ENCODE data around the gene XRRA1.
"Not testable (repeated sequence)": the region's sequence is repeated elsewhere in the genome, so short reads cannot be mapped to it uniquely, and the experiment has no call there.

Gene XRRA1, protein sequence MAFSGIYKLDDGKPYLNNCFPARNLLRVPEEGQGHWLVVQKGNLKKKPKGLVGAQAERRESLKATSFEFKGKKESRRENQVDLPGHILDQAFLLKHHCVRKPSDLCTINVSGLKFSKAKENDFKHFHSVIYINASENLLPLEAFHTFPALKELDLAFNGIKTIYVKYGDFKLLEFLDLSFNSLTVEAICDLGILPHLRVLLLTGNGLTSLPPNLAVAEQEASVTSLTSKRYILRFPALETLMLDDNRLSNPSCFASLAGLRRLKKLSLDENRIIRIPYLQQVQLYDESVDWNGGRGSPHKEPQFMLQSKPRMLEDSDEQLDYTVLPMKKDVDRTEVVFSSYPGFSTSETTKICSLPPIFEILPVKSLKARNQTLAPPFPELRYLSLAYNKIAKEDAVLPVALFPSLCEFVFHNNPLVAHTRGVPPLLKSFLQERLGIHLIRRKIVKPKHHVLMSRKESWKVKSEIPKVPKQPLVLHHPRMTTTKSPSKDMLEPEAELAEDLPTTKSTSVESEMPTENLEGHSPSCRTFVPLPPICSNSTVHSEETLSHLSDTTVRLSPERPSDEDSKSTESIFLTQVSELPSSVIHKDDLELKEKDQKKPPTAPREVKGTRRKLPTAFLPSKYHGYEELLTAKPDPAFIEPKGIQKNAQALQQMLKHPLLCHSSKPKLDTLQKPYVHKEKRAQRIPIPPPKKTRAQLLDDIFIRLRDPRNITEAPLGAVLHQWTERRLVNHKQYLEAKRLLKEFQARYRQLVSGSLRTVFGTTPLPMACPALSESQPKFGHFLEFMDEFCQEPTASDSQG

DNA sequence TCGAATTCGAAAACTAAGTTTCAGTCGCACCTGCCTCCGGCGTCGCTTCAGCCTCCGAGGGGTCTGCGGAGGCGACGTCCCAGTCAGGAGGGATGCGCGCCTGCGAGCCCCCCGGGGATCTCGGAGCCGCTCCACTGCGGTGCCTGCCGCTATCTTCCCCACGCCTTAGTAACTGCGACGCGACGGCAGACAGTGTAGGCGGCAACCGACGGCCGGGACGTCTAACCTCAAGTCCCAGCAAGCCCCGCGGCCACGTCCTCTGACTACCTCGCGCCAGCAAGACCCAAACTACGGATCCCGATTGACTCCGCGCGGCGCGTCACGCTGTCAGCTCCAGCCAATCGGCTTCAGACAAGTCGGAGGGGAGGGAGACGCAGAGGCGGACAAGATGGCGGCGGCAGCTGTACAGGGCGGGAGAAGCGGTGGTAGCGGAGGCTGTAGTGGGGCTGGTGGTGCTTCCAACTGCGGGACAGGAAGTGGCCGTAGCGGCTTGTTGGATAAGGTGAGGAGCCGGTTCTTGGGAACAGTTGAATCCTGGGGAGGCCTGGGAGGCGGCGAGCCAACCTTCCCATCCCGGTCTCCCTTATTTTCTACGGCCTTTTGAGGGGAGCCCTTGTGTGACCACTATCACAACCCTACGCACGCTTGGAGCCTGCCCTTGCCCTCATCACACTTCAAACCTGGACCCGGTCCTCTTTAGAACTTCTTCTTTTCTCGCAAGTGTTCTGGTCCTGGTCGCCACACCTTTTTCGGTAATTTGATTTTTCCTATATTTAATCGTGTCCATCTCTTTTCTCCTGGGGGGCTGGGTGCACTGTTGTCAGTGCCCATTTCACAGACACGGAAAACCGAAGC lies at the start of gene XRRA1, which contains the start of gene SPCS2:
TSS of gene XRRA1 (minus strand) at position 194 of the 855 bp plus-strand sequence. CDS start 8,213 bp downstream, outside the sequence.
TSS of gene SPCS2 (plus strand) at position 369 of the 855 bp plus-strand sequence. CDS start at position 389, 20 bp downstream.
- Histone ChIP-seq H3K36me3 (ENCODE audit: control insufficient read depth, insufficient read depth, low read length) (peaks cover 16% of the 10 kb centered on the region), H3K4me1 (ENCODE audit: control insufficient read depth, insufficient read depth, low read length) (peaks cover 6% of the 10 kb centered on the region), H3K9me3 (ENCODE audit: control insufficient read depth, insufficient read depth, low read length) (no peaks in the 10 kb centered on the region), H3K4me3 (ENCODE audit: low read depth, low read length) (peak within 1 kb of the TSS; percentile 90), H3K9ac (ENCODE audit: low read depth, low read length) (peak within 1 kb of the TSS; percentile 93), H3K27ac (ENCODE audit: low read depth, low read length) (peak within 1 kb of the TSS; percentile 76), H3K27me3 (ENCODE audit: control insufficient read depth, insufficient read depth, low read length) (no peaks in the 10 kb centered on the region)

DNA sequence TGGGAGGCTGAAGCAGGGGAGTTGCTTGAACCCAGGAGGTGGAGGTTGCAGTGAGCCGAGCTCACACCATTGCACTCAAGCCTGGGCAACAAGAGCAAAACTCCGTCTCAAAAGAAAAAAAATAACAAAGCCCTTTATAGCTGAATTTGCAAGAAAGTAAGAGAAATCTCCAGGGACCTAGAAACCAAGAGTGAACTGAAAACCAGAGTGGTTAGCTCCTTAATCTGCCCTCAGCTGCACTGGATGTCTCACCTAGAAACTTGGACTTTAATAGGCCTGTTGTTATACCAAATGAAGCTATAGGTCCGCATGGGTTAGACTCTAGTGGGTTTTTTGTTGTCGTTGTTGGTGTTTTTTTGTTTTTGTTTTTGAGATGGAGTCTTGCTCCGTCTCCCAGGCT lies 44.0 kb upstream of the XRRA1 start:
- peaks cover 21% of the 10 kb centered on the region for H3K36me3 ChIP-seq (ENCODE audit: control insufficient read depth, insufficient read depth, low read length)
- no peak overlapping the region for H3K27ac ChIP-seq (ENCODE audit: low read depth, low read length)
- H3K4me1 ChIP-seq (ENCODE audit: control insufficient read depth, insufficient read depth, low read length) = peaks cover 3% of the 10 kb centered on the region; the same call in 1 of the 2 replicates
- no peaks in the 10 kb centered on the region for H3K9me3 ChIP-seq (ENCODE audit: control insufficient read depth, insufficient read depth, low read length)
- no peak overlapping the region for H3K4me3 ChIP-seq (ENCODE audit: low read depth, low read length)
- H3K27me3 ChIP-seq (ENCODE audit: control insufficient read depth, insufficient read depth, low read length) = no peaks in the 10 kb centered on the region
- no peak overlapping the region for H3K9ac ChIP-seq (ENCODE audit: low read depth, low read length)

DNA sequence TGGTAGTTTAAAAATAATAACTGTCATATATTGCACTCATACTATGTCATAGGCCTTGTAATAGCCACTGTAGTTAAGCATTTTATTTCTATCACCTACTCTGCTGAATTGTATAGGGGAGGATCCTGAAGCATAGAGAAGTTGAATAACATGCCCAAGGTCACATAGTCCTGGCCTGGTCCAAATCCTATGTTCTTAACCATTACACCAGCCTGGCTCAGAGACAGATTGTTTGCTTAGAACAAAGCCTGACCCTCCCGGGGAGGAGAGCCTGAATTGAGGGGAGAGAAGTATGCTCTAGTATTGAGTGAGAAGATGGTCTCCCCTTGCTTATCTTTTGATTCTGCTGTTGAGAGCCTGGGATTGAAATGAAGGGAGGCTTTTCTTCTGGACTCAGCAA lies 42.0 kb upstream of the XRRA1 start:
- no peaks in the 10 kb centered on the region for H3K9me3 ChIP-seq (ENCODE audit: control insufficient read depth, insufficient read depth, low read length)
- H3K4me3 ChIP-seq (ENCODE audit: low read depth, low read length) = no peak overlapping the region
- no peak overlapping the region for H3K9ac ChIP-seq (ENCODE audit: low read depth, low read length)
- no peaks in the 10 kb centered on the region for H3K27me3 ChIP-seq (ENCODE audit: control insufficient read depth, insufficient read depth, low read length)
- peaks cover 12% of the 10 kb centered on the region for H3K36me3 ChIP-seq (ENCODE audit: control insufficient read depth, insufficient read depth, low read length)
- no peak overlapping the region for H3K27ac ChIP-seq (ENCODE audit: low read depth, low read length)
- peaks cover 3% of the 10 kb centered on the region; the same call in 1 of the 2 replicates for H3K4me1 ChIP-seq (ENCODE audit: control insufficient read depth, insufficient read depth, low read length)

- not testable (repeated sequence) for H3K4me1 ChIP-seq (ENCODE audit: control insufficient read depth, insufficient read depth, low read length); H3K27me3 ChIP-seq (ENCODE audit: control insufficient read depth, insufficient read depth, low read length); H3K4me3 ChIP-seq (ENCODE audit: low read depth, low read length); H3K27ac ChIP-seq (ENCODE audit: low read depth, low read length); H3K36me3 ChIP-seq (ENCODE audit: control insufficient read depth, insufficient read depth, low read length); H3K9me3 ChIP-seq (ENCODE audit: control insufficient read depth, insufficient read depth, low read length); H3K9ac ChIP-seq (ENCODE audit: low read depth, low read length)
Observed at GRCh38 chr11:74990150-74990549, 41.3 kb upstream of the XRRA1 start.

- peak overlapping the region; percentile 46; the same call in 1 of the 2 replicates for H3K9ac ChIP-seq (ENCODE audit: low read depth, low read length)
- H3K27ac ChIP-seq (ENCODE audit: low read depth, low read length) = peak overlapping the region; percentile 80
- no peaks in the 10 kb centered on the region for H3K36me3 ChIP-seq (ENCODE audit: control insufficient read depth, insufficient read depth, low read length)
- H3K4me1 ChIP-seq (ENCODE audit: control insufficient read depth, insufficient read depth, low read length) = peaks cover 3% of the 10 kb centered on the region; the same call in 1 of the 2 replicates
- H3K27me3 ChIP-seq (ENCODE audit: control insufficient read depth, insufficient read depth, low read length) = no peaks in the 10 kb centered on the region
- no peaks in the 10 kb centered on the region for H3K9me3 ChIP-seq (ENCODE audit: control insufficient read depth, insufficient read depth, low read length)
- H3K4me3 ChIP-seq (ENCODE audit: low read depth, low read length) = peak overlapping the region; percentile 70
Observed at GRCh38 chr11:74989260-74989638, 40.4 kb upstream of the XRRA1 start.

DNA sequence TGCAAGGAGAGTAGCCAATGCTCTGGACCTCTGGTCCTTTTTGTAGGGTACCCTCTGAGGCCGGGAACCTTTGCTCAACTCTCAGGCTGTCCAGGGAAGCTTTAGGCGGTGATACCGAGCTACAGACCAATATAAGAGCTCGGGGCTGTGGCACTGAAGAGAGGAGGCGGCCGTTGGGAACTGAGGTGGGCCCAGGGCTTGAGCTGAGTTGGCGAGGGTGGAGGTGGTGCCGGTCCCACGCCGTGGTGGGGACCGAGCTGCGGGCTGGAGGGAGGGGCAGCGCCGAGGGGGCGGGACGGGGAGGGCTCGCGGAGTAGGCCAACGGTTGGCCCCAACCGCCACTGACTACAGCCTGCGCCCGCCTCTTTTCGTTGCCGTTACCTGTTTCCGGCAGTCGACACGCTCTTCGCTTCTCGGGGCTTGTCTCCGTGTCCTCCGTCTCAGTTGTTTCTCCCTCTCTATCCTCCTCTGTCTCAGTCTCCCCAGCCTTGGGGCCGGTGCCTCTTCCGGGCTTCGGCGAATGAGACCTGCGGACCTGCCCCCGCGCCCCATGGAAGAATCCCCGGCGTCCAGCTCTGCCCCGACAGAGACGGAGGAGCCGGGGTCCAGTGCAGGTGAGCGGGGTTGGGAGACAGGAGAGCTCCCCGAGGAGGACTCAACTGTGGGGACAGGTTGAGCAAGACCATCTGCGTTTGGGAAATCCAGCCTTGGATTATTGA lies 39.8 kb upstream of the XRRA1 start, which contains the start of gene NEU3:
TSS of gene NEU3 (plus strand) at position 393 of the 719 bp plus-strand sequence. CDS start at position 521, 128 bp downstream.
- H3K4me1 ChIP-seq (ENCODE audit: control insufficient read depth, insufficient read depth, low read length) = peaks cover 3% of the 10 kb centered on the region; the same call in 1 of the 2 replicates

GRCh38 chr11:74984730-74985129 lies 35.8 kb upstream of the XRRA1 start:
- H3K36me3 ChIP-seq (ENCODE audit: control insufficient read depth, insufficient read depth, low read length) = peaks cover 8% of the 10 kb centered on the region; the same call in 1 of the 2 replicates
- no peak overlapping the region for H3K4me3 ChIP-seq (ENCODE audit: low read depth, low read length)
- H3K9me3 ChIP-seq (ENCODE audit: control insufficient read depth, insufficient read depth, low read length) = no peaks in the 10 kb centered on the region
- no peaks in the 10 kb centered on the region for H3K27me3 ChIP-seq (ENCODE audit: control insufficient read depth, insufficient read depth, low read length)
- no peak overlapping the region for H3K9ac ChIP-seq (ENCODE audit: low read depth, low read length)
- H3K4me1 ChIP-seq (ENCODE audit: control insufficient read depth, insufficient read depth, low read length) = no peaks in the 10 kb centered on the region; the same call in 1 of the 2 replicates
- no peak overlapping the region for H3K27ac ChIP-seq (ENCODE audit: low read depth, low read length)

More for the DNA sequence above, 39.8 kb upstream of the XRRA1 start, which contains the start of gene NEU3:
- H3K4me3 ChIP-seq (ENCODE audit: low read depth, low read length) = peak within 1 kb of the TSS; percentile 70
- H3K9me3 ChIP-seq (ENCODE audit: control insufficient read depth, insufficient read depth, low read length) = no peaks in the 10 kb centered on the region
- H3K36me3 ChIP-seq (ENCODE audit: control insufficient read depth, insufficient read depth, low read length) = no peaks in the 10 kb centered on the region
- no peaks in the 10 kb centered on the region for H3K27me3 ChIP-seq (ENCODE audit: control insufficient read depth, insufficient read depth, low read length)
- H3K9ac ChIP-seq (ENCODE audit: low read depth, low read length) = peak within 1 kb of the TSS; percentile 46; the same call in 1 of the 2 replicates
- peak within 1 kb of the TSS; percentile 80 for H3K27ac ChIP-seq (ENCODE audit: low read depth, low read length)

- H3K4me3 ChIP-seq (ENCODE audit: low read depth, low read length) = no peak overlapping the region
- no peak overlapping the region for H3K27ac ChIP-seq (ENCODE audit: low read depth, low read length)
- H3K4me1 ChIP-seq (ENCODE audit: control insufficient read depth, insufficient read depth, low read length) = no peaks in the 10 kb centered on the region
- no peaks in the 10 kb centered on the region for H3K27me3 ChIP-seq (ENCODE audit: control insufficient read depth, insufficient read depth, low read length)
- H3K9ac ChIP-seq (ENCODE audit: low read depth, low read length) = no peak overlapping the region
- peaks cover 10% of the 10 kb centered on the region; the same call in 1 of the 2 replicates for H3K36me3 ChIP-seq (ENCODE audit: control insufficient read depth, insufficient read depth, low read length)
- H3K9me3 ChIP-seq (ENCODE audit: control insufficient read depth, insufficient read depth, low read length) = no peaks in the 10 kb centered on the region
Observed at GRCh38 chr11:74984070-74984469, 35.2 kb upstream of the XRRA1 start.

GRCh38 chr11:74981888-74982287 lies 33.0 kb upstream of the XRRA1 start:
- Histone ChIP-seq H3K4me1 (ENCODE audit: control insufficient read depth, insufficient read depth, low read length) (no peaks in the 10 kb centered on the region), H3K9ac (ENCODE audit: low read depth, low read length) (no peak overlapping the region), H3K4me3 (ENCODE audit: low read depth, low read length) (no peak overlapping the region), H3K36me3 (ENCODE audit: control insufficient read depth, insufficient read depth, low read length) (peaks cover 23% of the 10 kb centered on the region), H3K9me3 (ENCODE audit: control insufficient read depth, insufficient read depth, low read length) (no peaks in the 10 kb centered on the region), H3K27ac (ENCODE audit: low read depth, low read length) (no peak overlapping the region), H3K27me3 (ENCODE audit: control insufficient read depth, insufficient read depth, low read length) (no peaks in the 10 kb centered on the region)

DNA sequence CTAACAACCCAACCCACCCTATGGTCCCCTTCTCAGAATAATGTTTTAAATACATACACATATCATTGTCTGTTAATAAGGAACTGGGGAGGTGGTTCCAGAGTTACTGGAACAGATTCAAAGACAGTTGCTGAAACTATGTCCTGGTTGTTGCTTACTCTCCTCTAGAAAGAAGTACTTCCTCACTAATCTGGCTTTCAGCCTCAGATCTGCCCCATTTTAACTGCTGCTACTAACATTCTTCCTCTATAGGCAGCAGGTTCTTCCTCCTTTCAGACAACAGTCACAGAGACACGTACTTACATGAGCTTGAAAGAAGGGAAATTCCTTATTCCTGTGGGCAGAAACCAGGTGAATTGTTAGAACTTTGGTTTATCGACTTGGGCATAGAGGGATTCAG lies 31.7 kb upstream of the XRRA1 start:
- Histone ChIP-seq H3K4me1 (ENCODE audit: control insufficient read depth, insufficient read depth, low read length) (no peaks in the 10 kb centered on the region), H3K36me3 (ENCODE audit: control insufficient read depth, insufficient read depth, low read length) (peaks cover 33% of the 10 kb centered on the region), H3K27ac (ENCODE audit: low read depth, low read length) (no peak overlapping the region), H3K9me3 (ENCODE audit: control insufficient read depth, insufficient read depth, low read length) (no peaks in the 10 kb centered on the region), H3K9ac (ENCODE audit: low read depth, low read length) (no peak overlapping the region), H3K4me3 (ENCODE audit: low read depth, low read length) (no peak overlapping the region), H3K27me3 (ENCODE audit: control insufficient read depth, insufficient read depth, low read length) (no peaks in the 10 kb centered on the region)

Measured in HUES48 (cell line).